NCI-H82 treated with DMSO at 0.1 percent for 48 hours (cell line): Measurements from ENCODE around the gene ARID1B.

ENCODE experiments used
- DNase-seq: peaks from one replicate; lab custom pipeline; 2025; ENCODE audit not compliant: unreplicated experiment; lab: John Stamatoyannopoulos, UW

The ARID1B gene

GRCh38 chr6:157119502-157120027 is 342.4 kb downstream of the ARID1B start:
- DNase-seq, result no peak

GRCh38 chr6:157120534-157121232 is 343.5 kb downstream of the ARID1B start:
- DNase-seq, result no peak

GRCh38 chr6:157121897-157122296 is 344.7 kb downstream of the ARID1B start:
- no peak for DNase-seq

GRCh38 chr6:157123234-157123633 is 346.1 kb downstream of the ARID1B start:
- DNase-seq, result no peak

- no peak for DNase-seq
Measured at GRCh38 chr6:157124485-157125254, 347.5 kb downstream of the ARID1B start.

- DNase-seq, result no peak
Measured at GRCh38 chr6:157125531-157125930, 348.4 kb downstream of the ARID1B start.

- DNase-seq, result no peak
Measured at GRCh38 chr6:157126183-157127098, 349.3 kb downstream of the ARID1B start.

GRCh38 chr6:157128235-157128775 is 351.1 kb downstream of the ARID1B start:
- no peak for DNase-seq

- no peak for DNase-seq
Measured at GRCh38 chr6:157131250-157131649, 354.1 kb downstream of the ARID1B start.

- DNase-seq, result no peak
Measured at GRCh38 chr6:157133856-157134255, 356.7 kb downstream of the ARID1B start.

GRCh38 chr6:157134402-157135047 is 357.3 kb downstream of the ARID1B start:
- no peak for DNase-seq

GRCh38 chr6:157135691-157136090 is 358.5 kb downstream of the ARID1B start:
- DNase-seq, result no peak

GRCh38 chr6:157137501-157137900 is 360.3 kb downstream of the ARID1B start:
- DNase-seq, result no peak

- no peak for DNase-seq
Measured at GRCh38 chr6:157139054-157139708, 362.0 kb downstream of the ARID1B start.

- DNase-seq, result no peak
Measured at GRCh38 chr6:157143171-157143889, 366.2 kb downstream of the ARID1B start.

GRCh38 chr6:157143890-157144798 is 367.0 kb downstream of the ARID1B start:
- no peak for DNase-seq

GRCh38 chr6:157144859-157145568 is 367.8 kb downstream of the ARID1B start:
- no peak for DNase-seq
